Karpas-422 (cell line): ENCODE measurements around the gene TAS1R2. TPM values are rescaled to one million over a fixed set of nuclear protein-coding genes. Genes with fewer than 3 reads are reported as not detected.

Source experiments
- DNase-seq: peaks from one replicate; pipeline ENCODE4 v3.0.0-alpha.2; 2015
- H2AFZ ChIP-seq: fragments of 200-600 bp; sonication (generic); 2 replicates; pipeline ENCODE4 v1.6.1; 2014; ENCODE audit warnings: antibody characterized with exemption, low read length, mixed read lengths
- H3K27ac ChIP-seq: fragments of 200-600 bp; sonication (generic); 2 replicates; pipeline ENCODE4 v1.5.1; 2014; ENCODE audit warnings: mild to moderate bottlenecking, low read length, moderate library complexity
- H3K27me3 ChIP-seq: fragments of 200-600 bp; sonication (generic); 2 replicates; pipeline ENCODE4 v1.6.1; 2014; ENCODE audit warnings: low read length, mixed read lengths
- H3K36me3 ChIP-seq: fragments of 200-600 bp; sonication (generic); 2 replicates; pipeline ENCODE4 v1.6.1; 2014; ENCODE audit warnings: low read length, mixed read lengths; ENCODE audit not compliant: insufficient read depth
- H3K4me1 ChIP-seq: fragments of 200-600 bp; sonication (generic); 2 replicates; pipeline ENCODE4 v1.6.1; 2014; ENCODE audit warnings: mild to moderate bottlenecking, low read length, mixed read lengths
- H3K4me2 ChIP-seq: fragments of 200-600 bp; sonication (generic); 2 replicates; pipeline ENCODE4 v1.6.1; 2014; ENCODE audit warnings: low read length, low read depth, mild to moderate bottlenecking; ENCODE audit not compliant: poor library complexity, severe bottlenecking
- H3K4me3 ChIP-seq: fragments of 200-600 bp; sonication (generic); 2 replicates; pipeline ENCODE4 v1.5.1; 2014; ENCODE audit warnings: mild to moderate bottlenecking, antibody characterized with exemption, low read length, mixed read lengths
- H3K79me2 ChIP-seq: fragments of 200-600 bp; sonication (generic); 2 replicates; pipeline ENCODE4 v1.6.1; 2014; ENCODE audit warnings: mild to moderate bottlenecking, low read length, mixed read lengths
- H3K9ac ChIP-seq: fragments of 200-600 bp; sonication (generic); 2 replicates; pipeline ENCODE4 v1.6.0; 2014; ENCODE audit warnings: low read length
- H3K9me2 ChIP-seq: fragments of 200-600 bp; sonication (generic), shearing (Covaris generic); replicated peaks from 2 replicates; pipeline ENCODE4 v1.6.0; 2014; ENCODE audit warnings: mild to moderate bottlenecking, low read length, moderate library complexity; ENCODE audit not compliant: insufficient read depth
- H3K9me3 ChIP-seq: fragments of 300-700, 200-600 bp; sonication (generic); 2 replicates; pipeline ENCODE4 v1.6.1; 2014; ENCODE audit warnings: low read length, mixed read lengths
- H4K20me1 ChIP-seq: fragments of 200-600 bp; sonication (generic); 2 replicates; pipeline ENCODE4 v1.6.1; 2014; ENCODE audit warnings: mild to moderate bottlenecking, antibody characterized with exemption, low read length, low read depth; ENCODE audit not compliant: insufficient read depth
- total RNA-seq: library from RNA; depleted of rRNA; stranded (reverse); fragments of >200 nt; shearing (Covaris generic); gene quantifications from 2 replicates; pipeline ENCODE4 v1.2.3, GENCODE V29; 2014; ENCODE audit warnings: low replicate concordance

Gene TAS1R2
- total RNA-seq, 1 experiment from 2014 or later, result not detected

DNA sequence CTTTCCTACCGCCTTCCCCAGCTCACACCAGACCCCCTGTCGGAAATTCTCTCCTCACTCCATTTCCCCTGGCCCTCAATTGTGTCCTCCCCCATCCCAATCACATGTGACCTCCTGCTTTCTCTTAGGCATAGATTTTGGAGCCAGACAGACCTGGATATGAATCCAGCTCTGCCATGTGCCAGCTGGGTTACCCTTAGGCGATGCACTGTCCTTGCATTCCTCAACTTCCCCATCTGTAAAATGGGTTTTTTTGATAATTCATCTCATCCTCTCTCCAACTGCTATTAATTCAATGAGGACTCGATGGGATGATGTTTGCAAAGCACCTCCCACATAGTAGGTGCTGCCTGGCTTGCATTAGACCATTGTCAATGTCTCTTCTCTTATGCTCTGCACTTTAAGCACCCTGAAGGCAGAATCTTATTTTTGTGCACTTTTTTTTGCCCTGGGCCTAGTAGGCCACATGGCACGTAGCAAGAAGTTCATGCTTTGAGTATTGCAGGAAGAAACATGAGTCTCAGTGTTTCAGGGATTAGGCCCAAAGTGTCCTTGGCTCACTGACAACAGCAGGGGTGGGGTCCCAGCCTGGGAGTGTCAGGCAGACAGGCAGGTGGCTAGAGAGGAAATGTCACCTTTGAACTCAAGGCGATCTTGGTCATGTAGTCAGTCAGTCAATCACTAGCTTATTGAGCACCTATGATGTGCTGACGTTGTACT is 47.6 kb downstream of the TAS1R2 start:
- Histone ChIP-seq H3K9me2 (no peaks in the 10 kb centered on the region), H3K27me3 (no peaks in the 10 kb centered on the region), H4K20me1 (no peaks in the 10 kb centered on the region), H3K36me3 (no peaks in the 10 kb centered on the region), H3K4me2 (no peak overlapping the region), H3K9me3 (no peaks in the 10 kb centered on the region), H3K79me2 (no peaks in the 10 kb centered on the region), H3K4me1 (no peaks in the 10 kb centered on the region), H2AFZ (no peak overlapping the region), H3K9ac (no peak overlapping the region), H3K27ac (no peak overlapping the region), H3K4me3 (no peak overlapping the region)
- no peak for DNase-seq

DNA sequence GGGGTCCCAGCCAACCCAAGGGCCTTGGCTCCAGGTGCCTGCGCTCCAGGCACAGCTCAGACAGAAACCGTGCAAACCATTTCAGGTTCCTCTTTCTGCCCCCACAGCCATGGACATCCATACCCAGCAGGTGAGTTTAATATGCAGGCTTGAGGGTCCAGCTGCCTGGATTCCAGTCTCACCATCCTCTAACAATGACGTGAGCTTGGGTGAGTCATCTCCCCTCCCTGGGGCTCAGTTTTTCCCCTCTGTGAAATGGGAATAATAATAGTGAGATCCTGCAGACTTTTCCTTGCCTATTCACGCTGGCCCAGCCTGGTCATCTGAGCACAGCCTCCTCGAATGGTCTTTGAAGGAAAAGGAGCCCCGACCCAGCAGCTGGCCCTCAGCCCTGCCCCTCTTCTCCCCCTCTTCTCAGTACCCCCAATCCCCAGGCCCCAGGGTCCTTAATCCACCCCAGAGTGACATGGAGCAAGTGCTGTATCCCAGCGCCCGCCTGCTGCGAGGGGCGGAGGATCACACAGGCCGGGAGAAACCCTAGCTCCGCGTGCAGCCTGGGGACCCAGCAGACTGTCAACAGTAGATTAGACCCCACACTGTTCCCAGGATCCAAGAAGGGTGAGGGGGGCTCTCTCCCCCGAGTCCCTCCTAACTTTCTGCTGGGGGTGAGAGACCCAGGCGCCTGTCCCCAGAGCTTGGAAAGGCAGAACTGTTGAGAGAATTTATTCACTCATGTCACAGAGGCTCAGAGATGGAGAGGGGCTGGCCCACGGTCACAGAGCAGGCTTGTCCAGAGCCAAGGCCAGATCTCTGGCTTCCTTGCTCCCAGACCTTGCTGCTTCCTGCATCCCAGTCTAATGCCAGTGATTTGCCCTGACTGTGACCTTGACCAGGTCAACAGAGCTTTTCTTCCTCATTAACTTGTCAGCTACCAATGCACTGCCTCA is 49.2 kb downstream of the TAS1R2 start:
- Histone ChIP-seq H3K9ac (no peak overlapping the region), H3K4me2 (no peak overlapping the region)

GRCh38 chr1:18808550-18808949 is 50.9 kb downstream of the TAS1R2 start:
- no peak for DNase-seq
- H3K9me2 ChIP-seq, result no peaks in the 10 kb centered on the region
- no peak overlapping the region for H3K4me3 ChIP-seq
- no peaks in the 10 kb centered on the region for H3K27me3 ChIP-seq
- no peak overlapping the region for H2AFZ ChIP-seq
- no peaks in the 10 kb centered on the region for H3K9me3 ChIP-seq
- H3K9ac ChIP-seq, result no peak overlapping the region
- no peaks in the 10 kb centered on the region for H4K20me1 ChIP-seq
- H3K36me3 ChIP-seq, result no peaks in the 10 kb centered on the region
- H3K4me2 ChIP-seq, result no peak overlapping the region
- H3K27ac ChIP-seq, result no peak overlapping the region
- no peaks in the 10 kb centered on the region for H3K79me2 ChIP-seq
- H3K4me1 ChIP-seq, result no peaks in the 10 kb centered on the region

More for the DNA sequence above, 49.2 kb downstream of the TAS1R2 start:
- H3K9me2 ChIP-seq, result no peaks in the 10 kb centered on the region
- DNase-seq, result no peak
- H3K9me3 ChIP-seq, result no peaks in the 10 kb centered on the region
- H3K79me2 ChIP-seq, result no peaks in the 10 kb centered on the region
- H4K20me1 ChIP-seq, result no peaks in the 10 kb centered on the region
- no peaks in the 10 kb centered on the region for H3K36me3 ChIP-seq
- H3K27me3 ChIP-seq, result no peaks in the 10 kb centered on the region
- no peaks in the 10 kb centered on the region for H3K4me1 ChIP-seq
- H3K27ac ChIP-seq, result no peak overlapping the region
- H2AFZ ChIP-seq, result no peak overlapping the region
- no peak overlapping the region for H3K4me3 ChIP-seq

- Histone ChIP-seq H3K79me2 (no peaks in the 10 kb centered on the region), H2AFZ (no peak overlapping the region), H4K20me1 (no peaks in the 10 kb centered on the region), H3K36me3 (no peaks in the 10 kb centered on the region), H3K27ac (no peak overlapping the region), H3K9me2 (no peaks in the 10 kb centered on the region), H3K9me3 (no peaks in the 10 kb centered on the region), H3K4me1 (no peaks in the 10 kb centered on the region), H3K9ac (no peak overlapping the region), H3K4me2 (no peak overlapping the region), H3K4me3 (no peak overlapping the region), H3K27me3 (no peaks in the 10 kb centered on the region)
- no peak for DNase-seq
Measured at GRCh38 chr1:18807334-18808063, 52.0 kb downstream of the TAS1R2 start.

DNA sequence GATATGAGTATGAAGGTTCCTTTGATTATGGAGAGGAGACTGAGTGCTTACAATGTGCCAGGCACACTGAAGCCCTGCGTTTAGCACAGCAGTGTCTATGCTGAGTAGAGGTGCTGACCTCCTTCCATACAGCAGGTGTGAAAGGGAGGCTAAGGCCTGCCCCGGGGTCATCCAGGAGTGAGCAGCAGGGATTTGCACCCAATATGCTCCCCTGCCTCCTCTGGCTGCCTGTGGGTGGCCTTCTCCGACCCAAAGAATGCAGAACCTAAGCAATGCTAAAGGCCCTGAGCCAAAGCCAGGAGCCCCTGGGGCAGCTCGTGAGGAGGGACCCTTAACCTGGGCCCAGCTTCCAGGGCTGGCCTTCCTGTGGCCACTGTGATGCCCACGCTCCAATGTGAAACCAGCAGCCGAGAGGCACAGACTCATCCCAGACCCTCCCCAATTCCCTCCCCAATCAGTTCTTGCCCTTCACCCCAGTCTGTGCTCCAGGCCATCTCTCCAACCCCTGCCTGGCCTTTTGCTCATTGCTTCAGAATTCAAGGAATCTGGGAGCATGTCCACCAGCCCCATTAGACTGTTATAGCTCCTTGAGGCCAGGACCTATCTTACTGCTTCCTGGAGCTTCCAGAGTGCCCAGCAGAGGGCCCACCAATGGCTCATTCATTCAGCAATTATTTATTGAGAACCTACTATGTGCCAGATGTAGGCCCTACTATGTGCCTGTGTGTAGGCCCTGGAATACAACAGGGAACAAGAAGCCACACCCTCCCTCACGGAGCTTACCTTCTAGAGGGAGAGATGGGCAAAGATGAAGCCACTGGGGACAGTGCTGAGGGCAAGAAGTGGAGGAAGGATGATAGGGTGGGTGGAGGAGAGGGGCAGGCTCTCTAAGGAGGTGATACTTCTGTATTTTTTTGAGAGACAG is 53.3 kb downstream of the TAS1R2 start:
- no peak for DNase-seq
- H3K79me2 ChIP-seq, result no peaks in the 10 kb centered on the region
- no peak overlapping the region for H3K4me2 ChIP-seq
- H3K36me3 ChIP-seq, result no peaks in the 10 kb centered on the region
- H3K4me3 ChIP-seq, result no peak overlapping the region
- H4K20me1 ChIP-seq, result no peaks in the 10 kb centered on the region
- no peaks in the 10 kb centered on the region for H3K9me3 ChIP-seq
- H3K4me1 ChIP-seq, result no peaks in the 10 kb centered on the region
- H3K9me2 ChIP-seq, result no peaks in the 10 kb centered on the region
- H2AFZ ChIP-seq, result no peak overlapping the region
- H3K27ac ChIP-seq, result no peak overlapping the region
- H3K9ac ChIP-seq, result no peak overlapping the region
- H3K27me3 ChIP-seq, result no peaks in the 10 kb centered on the region

DNA sequence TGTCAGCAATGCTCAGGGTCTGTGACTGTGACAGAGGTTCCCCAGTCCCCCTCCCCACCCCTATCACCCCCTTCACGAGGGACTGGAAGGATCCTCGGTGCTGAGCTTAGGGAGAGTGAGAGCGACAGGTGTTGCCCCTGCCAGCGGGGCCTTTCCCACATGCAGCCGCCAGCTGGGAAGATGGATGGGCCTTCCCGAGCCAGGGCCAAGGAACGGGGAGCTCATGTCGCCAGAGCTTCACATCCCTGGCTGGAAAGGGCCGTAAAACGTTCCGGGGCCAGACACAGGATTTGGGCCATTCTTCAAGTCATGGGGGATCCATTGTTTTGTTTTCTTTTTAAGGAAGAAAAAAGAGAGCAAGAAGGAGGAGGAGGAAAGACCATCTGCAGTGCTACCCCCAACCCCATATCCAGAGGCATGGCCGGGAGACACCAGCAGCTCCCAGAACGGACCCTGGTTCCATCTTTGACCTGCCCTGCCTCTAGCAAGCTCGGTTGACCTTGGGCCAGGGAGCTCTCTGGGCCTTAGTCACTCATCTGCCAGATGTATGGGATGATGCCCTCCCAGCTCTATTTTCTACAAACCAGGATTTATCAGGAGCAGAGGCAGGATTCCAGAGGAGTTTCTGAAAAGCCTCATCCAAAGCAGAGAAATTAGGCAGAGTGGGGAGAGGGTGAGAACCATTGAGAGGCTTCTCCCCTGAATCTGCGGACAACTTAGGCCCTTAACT is 54.1 kb downstream of the TAS1R2 start:
- Histone ChIP-seq H3K27me3 (no peaks in the 10 kb centered on the region), H3K36me3 (no peaks in the 10 kb centered on the region), H3K27ac (no peak overlapping the region), H3K9ac (no peak overlapping the region), H4K20me1 (no peaks in the 10 kb centered on the region), H3K4me2 (no peak overlapping the region), H3K4me3 (no peak overlapping the region), H3K9me2 (no peaks in the 10 kb centered on the region), H3K9me3 (no peaks in the 10 kb centered on the region), H2AFZ (no peak overlapping the region), H3K4me1 (no peaks in the 10 kb centered on the region), H3K79me2 (no peaks in the 10 kb centered on the region)
- DNase-seq, result no peak

DNA sequence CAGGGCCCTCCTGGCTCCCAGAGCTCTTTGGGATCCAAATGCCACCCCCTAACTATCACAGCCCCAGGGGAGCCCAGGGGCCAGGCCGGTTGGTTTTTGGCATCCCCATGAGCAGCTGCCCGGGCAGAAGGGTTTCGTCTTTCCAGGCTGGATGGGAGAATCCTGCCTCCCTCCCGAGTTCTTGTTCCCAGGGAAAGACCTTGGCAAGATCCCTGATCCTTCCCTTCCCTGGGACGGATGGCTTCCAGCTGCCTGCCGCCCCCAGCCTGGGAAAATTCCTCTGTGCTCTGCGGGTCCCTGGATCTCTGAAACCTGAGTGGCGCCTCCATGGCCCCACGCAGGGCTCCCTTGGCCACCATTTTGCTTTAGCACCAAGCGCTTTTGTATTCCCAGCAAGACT is 55.6 kb downstream of the TAS1R2 start:
- no peaks in the 10 kb centered on the region for H3K4me1 ChIP-seq
- no peak overlapping the region for H3K27ac ChIP-seq
- no peaks in the 10 kb centered on the region for H3K9me3 ChIP-seq
- no peaks in the 10 kb centered on the region for H4K20me1 ChIP-seq
- H2AFZ ChIP-seq, result no peak overlapping the region
- H3K4me3 ChIP-seq, result no peak overlapping the region
- no peaks in the 10 kb centered on the region for H3K79me2 ChIP-seq
- H3K36me3 ChIP-seq, result no peaks in the 10 kb centered on the region
- no peaks in the 10 kb centered on the region for H3K27me3 ChIP-seq
- H3K4me2 ChIP-seq, result no peak overlapping the region
- H3K9me2 ChIP-seq, result no peaks in the 10 kb centered on the region
- no peak for DNase-seq
- H3K9ac ChIP-seq, result no peak overlapping the region
